ENCODE results near the gene HOMER1. TPM values are rescaled to one million over a fixed set of nuclear protein-coding genes. Genes with fewer than 3 reads are reported as not detected.

HOMER1 gene
- total RNA-seq, 1 experiment from 2014 or later = 15.7 TPM

DNA sequence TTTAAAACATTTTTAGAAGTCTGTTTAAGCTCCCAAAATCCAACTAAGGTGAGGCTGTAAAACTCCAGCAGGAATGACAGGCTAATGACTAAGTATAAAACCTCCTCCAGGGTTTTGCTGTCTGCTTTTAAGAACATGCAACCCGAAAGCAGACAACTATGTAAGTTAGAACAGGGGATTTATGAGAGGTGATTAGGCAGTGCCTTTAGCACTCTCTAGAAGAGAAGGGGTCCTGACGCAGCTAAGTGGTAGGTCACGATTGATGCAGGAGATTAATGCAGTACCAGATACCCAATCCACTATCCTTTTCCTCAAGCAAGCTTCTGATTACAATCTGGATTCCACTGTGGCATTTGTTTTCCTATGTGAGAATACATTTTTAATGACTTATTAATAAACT is 25.9 kb downstream of the HOMER1 start:
- DNase-seq = no peak
- no peaks in the 10 kb centered on the region for H3K27me3 ChIP-seq
- no peak overlapping the region for H3K4me3 ChIP-seq
- H3K9me3 ChIP-seq (replicated peaks) = peaks cover 6% of the 10 kb centered on the region
- H3K27ac ChIP-seq = no peak overlapping the region
- peaks cover 7% of the 10 kb centered on the region; the same call in 1 of the 2 replicates for H3K4me1 ChIP-seq
- H3K36me3 ChIP-seq = no peaks in the 10 kb centered on the region

DNA sequence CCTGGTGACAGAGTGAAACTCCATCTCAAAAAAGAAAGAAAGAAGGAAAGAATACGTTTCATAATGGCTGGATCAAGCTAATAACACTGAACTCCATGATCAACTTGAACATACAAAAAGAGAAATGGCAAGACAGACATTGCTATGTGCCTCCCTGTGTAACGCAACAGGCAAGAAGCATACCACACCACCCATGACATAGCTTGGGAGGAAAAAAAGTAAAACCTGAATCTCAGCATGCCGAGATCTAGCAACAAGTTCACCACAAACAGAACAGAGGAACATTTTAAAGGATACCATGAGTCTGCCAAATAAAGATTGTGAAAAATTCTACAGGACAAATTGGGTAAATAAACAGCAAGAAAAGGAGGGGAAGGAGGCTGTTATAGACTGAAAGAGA is 26.7 kb downstream of the HOMER1 start:
- H3K27me3 ChIP-seq = no peaks in the 10 kb centered on the region

DNA sequence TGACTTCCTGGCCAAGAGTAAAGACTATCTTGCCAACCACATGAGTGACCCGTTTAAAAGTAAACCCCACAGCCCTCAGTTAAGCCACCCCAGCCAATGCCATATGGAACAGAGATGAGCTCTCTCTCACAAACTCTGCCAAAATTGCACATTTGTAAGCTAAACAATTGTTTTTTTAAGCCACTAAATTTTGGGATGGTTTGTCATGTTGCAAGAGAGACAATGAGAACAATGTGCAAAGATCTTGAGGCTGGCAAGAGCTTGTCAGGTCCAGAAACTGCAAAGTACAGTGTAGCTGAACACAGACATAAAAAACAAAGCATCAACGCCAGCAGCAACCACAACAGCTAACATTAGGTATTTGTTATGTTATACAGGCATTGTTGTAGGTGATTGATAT is 27.8 kb downstream of the HOMER1 start:
- Histone ChIP-seq H3K9me3 (replicated peaks) (peaks cover 7% of the 10 kb centered on the region), H3K27me3 (no peaks in the 10 kb centered on the region), H3K4me3 (no peak overlapping the region), H3K4me1 (peaks cover 7% of the 10 kb centered on the region; the same call in 1 of the 2 replicates), H3K27ac (no peak overlapping the region), H3K36me3 (no peaks in the 10 kb centered on the region)
- no peak for DNase-seq

More for the DNA sequence above, 26.7 kb downstream of the HOMER1 start:
- no peak for DNase-seq
- Histone ChIP-seq H3K27ac (no peak overlapping the region), H3K4me1 (peaks cover 7% of the 10 kb centered on the region; the same call in 1 of the 2 replicates), H3K36me3 (no peaks in the 10 kb centered on the region), H3K9me3 (replicated peaks) (peaks cover 7% of the 10 kb centered on the region), H3K4me3 (no peak overlapping the region)

DNA sequence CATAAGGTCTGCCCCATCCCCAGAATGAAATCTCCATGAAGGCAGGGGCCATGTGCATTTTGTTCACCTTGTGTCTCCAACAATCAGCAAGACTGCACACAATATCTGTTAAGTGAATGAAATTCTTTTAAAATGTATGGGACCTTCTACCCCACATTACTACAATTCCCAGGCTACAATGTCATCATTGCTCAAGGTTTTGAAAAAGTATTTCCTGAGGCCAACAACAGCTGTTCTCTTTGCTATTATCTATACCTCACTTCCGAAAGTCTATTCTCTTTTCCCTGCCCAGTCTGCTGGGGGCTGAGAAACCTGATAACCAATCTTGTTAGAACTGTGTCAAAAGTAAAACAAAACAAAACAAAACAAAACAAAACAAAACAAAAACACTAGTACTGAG is 29.2 kb downstream of the HOMER1 start:
- H3K36me3 ChIP-seq = no peaks in the 10 kb centered on the region
- H3K27me3 ChIP-seq = no peaks in the 10 kb centered on the region
- DNase-seq = peak in 1 of 2 experiments; percentile 30
- H3K4me3 ChIP-seq = no peak overlapping the region
- no peak overlapping the region for H3K27ac ChIP-seq
- H3K4me1 ChIP-seq = peaks cover 7% of the 10 kb centered on the region; the same call in 1 of the 2 replicates
- H3K9me3 ChIP-seq (replicated peaks) = peaks cover 7% of the 10 kb centered on the region

DNA sequence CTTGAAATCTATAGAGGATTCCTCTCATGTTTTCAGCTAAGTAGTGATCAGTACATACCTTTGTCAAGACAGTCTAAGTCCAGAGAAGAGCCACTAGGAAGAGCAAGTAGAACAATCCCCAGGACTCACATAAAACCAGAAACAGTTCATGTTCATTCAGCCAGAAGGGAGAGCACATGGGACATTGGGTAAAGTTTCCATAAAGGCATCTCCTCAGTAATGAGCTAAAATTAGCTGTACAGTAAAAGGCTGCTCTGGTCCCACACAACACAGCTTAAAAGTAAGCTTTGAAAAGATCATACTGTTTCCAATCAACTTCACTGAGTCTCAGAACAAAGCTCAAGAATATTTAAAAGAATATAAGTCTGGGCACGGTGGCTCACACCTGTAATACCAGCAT is 32.4 kb downstream of the HOMER1 start:
- no peaks in the 10 kb centered on the region for H3K27me3 ChIP-seq
- H3K27ac ChIP-seq = no peak overlapping the region
- H3K36me3 ChIP-seq = no peaks in the 10 kb centered on the region
- DNase-seq = no peak
- H3K4me1 ChIP-seq = peaks cover 7% of the 10 kb centered on the region; the same call in 1 of the 2 replicates
- peaks cover 9% of the 10 kb centered on the region for H3K9me3 ChIP-seq (replicated peaks)
- H3K4me3 ChIP-seq = no peak overlapping the region

DNA sequence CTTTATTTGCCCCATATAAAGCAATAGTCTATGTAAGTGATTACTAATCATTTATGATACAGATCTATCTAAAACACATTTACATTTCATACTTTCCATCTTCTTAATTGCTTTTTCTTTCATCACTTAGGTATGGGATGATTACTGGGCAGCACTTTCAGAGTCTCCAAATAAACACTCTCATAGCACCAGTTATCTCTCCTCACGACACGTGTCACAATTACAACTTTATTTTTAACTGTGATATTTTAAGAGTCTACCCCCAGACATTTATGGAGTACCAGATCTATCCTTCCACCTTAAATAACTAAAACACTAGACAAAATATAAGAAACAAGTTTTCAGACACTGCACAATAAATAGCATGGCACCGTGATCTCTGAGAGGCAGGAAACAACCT is 32.9 kb downstream of the HOMER1 start:
- no peaks in the 10 kb centered on the region for H3K27me3 ChIP-seq
- peaks cover 9% of the 10 kb centered on the region for H3K9me3 ChIP-seq (replicated peaks)
- no peak overlapping the region for H3K4me3 ChIP-seq
- no peak overlapping the region for H3K27ac ChIP-seq
- DNase-seq = no peak
- H3K4me1 ChIP-seq = peaks cover 7% of the 10 kb centered on the region; the same call in 1 of the 2 replicates
- no peaks in the 10 kb centered on the region for H3K36me3 ChIP-seq

DNA sequence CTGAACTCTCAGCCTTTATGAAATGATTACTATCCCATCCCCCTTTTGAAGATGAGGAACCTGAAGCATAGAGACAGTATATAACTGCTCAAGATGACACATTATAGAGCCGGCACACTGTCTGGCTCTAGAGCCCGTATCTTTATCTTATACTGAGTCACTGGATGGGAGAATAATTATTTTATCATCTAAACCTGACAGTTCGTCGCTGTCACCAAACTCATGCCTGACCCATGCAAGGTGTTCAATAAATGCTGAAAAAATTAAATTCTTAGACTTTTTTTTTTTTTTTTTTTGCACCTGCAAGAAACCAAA is 38.8 kb downstream of the HOMER1 start:
- no peaks in the 10 kb centered on the region for H3K27me3 ChIP-seq
- H3K36me3 ChIP-seq = no peaks in the 10 kb centered on the region
- H3K9me3 ChIP-seq (replicated peaks) = peaks cover 3% of the 10 kb centered on the region; the same call in 1 of the 2 replicates
- no peaks in the 10 kb centered on the region for H3K4me1 ChIP-seq
- no peak for DNase-seq
- H3K27ac ChIP-seq = no peak overlapping the region
- no peak overlapping the region for H3K4me3 ChIP-seq

DNA sequence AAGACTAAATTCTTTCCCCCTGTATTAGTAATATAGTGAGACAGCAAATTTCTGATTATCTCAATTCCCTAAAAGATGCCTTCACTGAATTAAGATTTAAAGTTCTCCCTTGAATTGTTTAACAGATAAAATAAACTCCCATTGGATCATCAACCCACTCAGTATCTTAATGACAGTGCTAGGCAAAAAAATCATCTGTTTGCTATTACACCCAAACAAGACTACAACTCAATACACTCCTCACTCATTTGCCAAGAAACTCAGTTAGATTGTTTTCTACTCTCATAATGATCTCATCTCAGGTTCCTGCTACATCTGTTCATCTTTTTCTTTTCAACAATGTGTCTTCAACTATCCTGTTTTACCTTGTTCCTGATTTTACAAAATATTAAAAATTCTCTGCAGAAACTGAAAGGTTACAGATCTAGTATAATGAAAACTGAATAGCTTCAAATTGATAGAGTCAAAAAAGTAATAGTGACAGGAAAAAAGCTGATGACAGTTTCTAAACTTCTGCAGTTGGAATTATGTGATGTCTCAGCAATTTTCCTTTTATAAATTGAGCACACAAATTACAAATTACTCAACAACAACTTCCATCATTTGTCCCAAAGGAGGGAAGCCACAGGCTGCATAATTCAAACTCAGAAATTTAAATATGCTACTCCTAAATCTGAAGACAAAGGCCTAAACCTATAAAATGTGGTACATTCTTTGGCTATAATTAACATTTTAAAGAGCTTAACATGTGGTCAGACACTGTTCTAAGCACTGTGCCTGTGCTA is 39.4 kb downstream of the HOMER1 start:
- H3K9me3 ChIP-seq (replicated peaks) = peaks cover 3% of the 10 kb centered on the region; the same call in 1 of the 2 replicates
- no peak overlapping the region for H3K27ac ChIP-seq
- DNase-seq = no peak
- no peaks in the 10 kb centered on the region for H3K27me3 ChIP-seq
- H3K4me3 ChIP-seq = no peak overlapping the region
- H3K36me3 ChIP-seq = no peaks in the 10 kb centered on the region
- no peaks in the 10 kb centered on the region for H3K4me1 ChIP-seq

DNA sequence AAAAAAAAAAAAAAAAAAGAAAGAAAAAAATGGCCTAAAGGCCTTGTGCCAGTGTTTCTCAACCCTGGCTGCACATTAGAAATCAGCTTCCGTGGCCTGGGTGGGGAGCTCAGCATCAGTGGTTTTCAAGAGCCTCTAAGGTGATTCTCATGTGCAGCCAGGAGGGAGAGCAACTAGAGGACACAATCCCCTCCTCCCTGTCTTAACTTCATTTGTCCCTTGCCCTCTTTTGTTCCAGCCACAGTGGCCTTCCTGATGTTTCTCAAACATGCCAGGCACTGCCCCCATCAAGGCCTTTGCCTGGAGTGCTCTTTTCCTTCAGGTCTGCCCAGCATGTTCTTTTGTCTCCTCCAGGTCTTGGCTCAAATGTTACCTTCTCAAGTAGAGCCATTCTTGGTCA is 42.4 kb downstream of the HOMER1 start:
- no peaks in the 10 kb centered on the region for H3K4me1 ChIP-seq
- no peak overlapping the region for H3K27ac ChIP-seq
- H3K27me3 ChIP-seq = no peaks in the 10 kb centered on the region
- no peak for DNase-seq
- H3K9me3 ChIP-seq (replicated peaks) = no peaks in the 10 kb centered on the region
- no peak overlapping the region for H3K4me3 ChIP-seq
- H3K36me3 ChIP-seq = no peaks in the 10 kb centered on the region

DNA sequence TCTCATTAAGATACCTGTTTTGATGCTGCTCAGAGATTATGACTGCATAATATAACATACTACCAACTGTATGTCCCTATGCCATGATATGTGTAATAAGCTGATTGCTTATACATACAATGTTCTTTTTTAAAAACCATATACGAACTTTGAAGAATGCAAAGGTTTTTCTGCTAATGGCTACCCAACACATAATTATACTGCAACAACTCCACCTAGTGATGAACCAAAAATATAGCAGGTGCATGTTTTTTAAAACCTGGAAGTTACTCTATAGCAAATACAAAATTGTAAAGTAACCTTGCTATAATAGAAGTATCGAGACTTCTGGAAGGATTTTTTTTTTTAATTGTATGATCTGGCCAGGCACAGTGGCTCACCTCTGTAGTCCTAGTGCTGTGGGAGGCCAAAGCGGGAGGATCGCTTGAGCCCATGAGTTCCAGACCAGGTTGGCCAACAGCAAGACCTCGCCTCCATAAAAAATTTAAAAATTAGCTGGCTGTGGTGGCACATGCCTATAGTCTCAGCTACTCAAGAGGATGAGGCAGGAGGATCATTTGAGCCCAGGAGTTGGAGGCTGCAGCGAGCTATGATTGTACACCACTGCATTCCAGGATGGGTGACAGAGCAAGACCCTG is 49.1 kb downstream of the HOMER1 start:
- no peaks in the 10 kb centered on the region for H3K27me3 ChIP-seq
- H3K4me3 ChIP-seq = no peak overlapping the region
- H3K4me1 ChIP-seq = no peaks in the 10 kb centered on the region
- DNase-seq = peak in 1 of 2 experiments; percentile 34
- H3K9me3 ChIP-seq (replicated peaks) = no peaks in the 10 kb centered on the region
- no peak overlapping the region for H3K27ac ChIP-seq
- no peaks in the 10 kb centered on the region for H3K36me3 ChIP-seq

DNA sequence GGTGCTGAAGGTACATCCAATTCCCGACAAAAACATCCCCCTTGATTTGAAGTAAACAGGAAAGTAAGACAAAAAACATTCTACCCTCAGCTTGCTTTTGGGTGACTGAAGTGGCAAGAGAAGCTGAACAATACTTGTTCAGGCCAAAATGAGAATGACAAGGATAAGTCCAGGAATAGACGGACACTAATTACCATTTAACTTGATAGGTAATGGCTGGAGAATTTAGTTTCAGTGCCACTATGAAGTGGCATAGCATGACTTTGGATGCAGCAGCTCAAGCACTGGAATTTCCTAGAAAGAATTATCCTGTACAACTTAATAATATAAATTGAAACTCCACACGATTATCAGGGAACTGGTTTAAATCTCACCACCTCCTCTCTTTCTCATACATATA is 49.7 kb downstream of the HOMER1 start:
- Histone ChIP-seq H3K4me1 (no peaks in the 10 kb centered on the region), H3K4me3 (no peak overlapping the region), H3K27me3 (no peaks in the 10 kb centered on the region), H3K27ac (no peak overlapping the region), H3K9me3 (replicated peaks) (no peaks in the 10 kb centered on the region), H3K36me3 (no peaks in the 10 kb centered on the region)
- DNase-seq = no peak

DNA sequence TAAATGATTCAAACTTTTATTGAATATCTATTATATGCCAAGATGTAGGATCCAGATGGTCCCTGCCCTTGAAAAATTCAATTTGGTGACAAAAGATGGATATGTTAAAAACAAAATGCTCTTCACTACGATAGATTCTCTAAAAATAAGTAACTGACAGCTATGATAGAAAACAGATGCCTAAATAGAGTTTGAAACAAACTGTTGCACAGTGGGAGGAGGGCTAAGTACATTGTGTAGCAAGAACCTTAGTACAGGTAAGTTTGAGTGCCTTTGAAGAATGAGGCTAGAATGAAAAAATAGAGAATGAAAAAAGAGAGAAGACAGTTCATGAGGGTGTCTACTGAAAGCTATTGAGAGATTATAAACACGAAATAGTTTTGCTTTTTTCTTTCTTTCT is 54.3 kb downstream of the HOMER1 start:
- H3K27me3 ChIP-seq = no peaks in the 10 kb centered on the region
- no peak overlapping the region for H3K27ac ChIP-seq
- no peaks in the 10 kb centered on the region for H3K9me3 ChIP-seq (replicated peaks)
- H3K36me3 ChIP-seq = 0 out of 2 replicates have a peak, but pooled peaks cover under 1% of the 10 kb centered on the region
- no peak for DNase-seq
- H3K4me3 ChIP-seq = no peak overlapping the region
- H3K4me1 ChIP-seq = no peaks in the 10 kb centered on the region

DNA sequence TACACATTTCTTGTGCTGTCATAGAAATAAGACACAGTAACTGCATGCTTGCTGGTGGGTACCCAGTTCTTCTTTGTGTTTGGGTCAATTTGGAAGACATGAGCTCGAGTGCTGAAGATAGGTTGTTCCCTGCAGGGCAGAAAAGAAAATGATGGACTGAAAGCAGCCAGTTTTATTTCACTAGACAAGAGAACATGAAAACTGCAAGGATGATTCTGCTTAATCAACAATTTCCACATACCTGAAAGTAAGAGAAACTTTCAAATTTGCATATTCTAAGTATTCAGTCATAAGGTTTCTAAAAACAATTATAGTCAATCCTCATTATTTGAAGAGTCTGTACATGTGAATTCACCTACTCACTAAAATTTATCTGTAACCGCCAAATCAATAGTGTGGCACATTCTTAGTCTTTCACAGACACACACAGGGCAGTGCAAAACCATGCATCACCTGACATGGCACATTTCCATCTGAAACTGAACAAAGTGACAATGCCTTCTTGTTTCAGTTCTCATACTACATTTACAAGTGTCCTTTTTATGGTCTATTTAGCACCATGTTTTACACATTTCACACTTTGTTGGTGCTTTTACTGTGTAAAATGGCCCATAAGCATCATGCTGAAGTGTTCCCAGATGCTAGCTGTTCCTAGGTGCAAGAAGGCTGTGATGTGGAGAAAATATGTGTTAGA is 56.9 kb downstream of the HOMER1 start:
- H3K9me3 ChIP-seq (replicated peaks) = no peaks in the 10 kb centered on the region
- DNase-seq = no peak
- 0 out of 2 replicates have a peak, but pooled peaks cover 3% of the 10 kb centered on the region for H3K36me3 ChIP-seq
- H3K4me3 ChIP-seq = no peak overlapping the region
- H3K27ac ChIP-seq = no peak overlapping the region
- no peaks in the 10 kb centered on the region for H3K27me3 ChIP-seq
- H3K4me1 ChIP-seq = no peaks in the 10 kb centered on the region

DNA sequence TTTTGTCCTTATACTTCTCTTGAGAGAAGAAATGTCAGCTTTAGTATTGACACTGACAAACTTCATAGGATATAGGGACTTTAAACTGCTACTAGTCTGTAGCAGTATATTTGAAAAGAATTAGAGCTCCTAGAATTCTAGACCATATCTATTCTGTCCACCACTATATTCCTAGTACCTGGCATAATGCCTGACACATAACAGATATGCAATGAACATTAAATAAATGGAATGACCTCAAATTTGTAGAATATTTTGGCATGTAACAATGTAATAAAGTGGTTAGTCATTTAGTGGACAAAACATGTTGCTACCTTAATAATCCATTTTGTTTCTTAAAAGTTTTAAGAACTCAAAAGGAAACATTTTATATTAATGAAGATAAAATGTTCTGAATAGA is 57.5 kb downstream of the HOMER1 start:
- no peak overlapping the region for H3K4me3 ChIP-seq
- no peaks in the 10 kb centered on the region for H3K4me1 ChIP-seq
- no peak overlapping the region for H3K27ac ChIP-seq
- no peaks in the 10 kb centered on the region for H3K27me3 ChIP-seq
- 0 out of 2 replicates have a peak, but pooled peaks cover 3% of the 10 kb centered on the region for H3K36me3 ChIP-seq
- DNase-seq = no peak
- no peaks in the 10 kb centered on the region for H3K9me3 ChIP-seq (replicated peaks)

DNA sequence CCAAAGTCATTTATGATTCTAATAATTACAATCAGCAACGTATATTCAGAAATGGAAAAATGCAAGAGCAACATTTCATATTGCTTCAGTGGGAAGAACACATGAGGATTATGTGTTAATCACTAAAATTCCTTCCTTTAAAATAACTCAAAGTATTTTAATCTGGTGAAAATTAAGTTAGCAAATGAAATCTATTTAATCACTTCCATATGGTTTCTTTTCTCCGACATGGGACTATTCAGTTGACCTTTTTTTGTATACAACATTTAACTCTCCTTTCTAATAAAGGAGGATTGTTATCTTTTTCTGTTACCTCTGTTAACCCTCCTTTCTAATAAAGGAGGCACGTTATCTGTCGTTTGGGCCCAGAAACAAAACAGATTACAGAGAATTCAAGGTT is 59.9 kb downstream of the HOMER1 start:
- H3K4me1 ChIP-seq = no peaks in the 10 kb centered on the region
- H3K4me3 ChIP-seq = no peak overlapping the region
- 0 out of 2 replicates have a peak, but pooled peaks cover 11% of the 10 kb centered on the region for H3K36me3 ChIP-seq
- no peaks in the 10 kb centered on the region for H3K9me3 ChIP-seq (replicated peaks)
- DNase-seq = no peak
- H3K27me3 ChIP-seq = no peaks in the 10 kb centered on the region
- H3K27ac ChIP-seq = no peak overlapping the region
